TTC549 (cell line): ENCODE data around the gene ELFN1.

Source experiments
- FAIRE-seq: peaks from 2 replicates; lab custom pipeline; 2012; peaks lifted over from hg19 to GRCh38; lab: Jason Lieb, UNC

Gene ELFN1

GRCh38 chr7:1696671-1697498 lies 26.8 kb downstream of the ELFN1 start:
- no peak for FAIRE-seq

- no peak for FAIRE-seq
Measured at GRCh38 chr7:1697499-1698125, 27.5 kb downstream of the ELFN1 start.

DNA sequence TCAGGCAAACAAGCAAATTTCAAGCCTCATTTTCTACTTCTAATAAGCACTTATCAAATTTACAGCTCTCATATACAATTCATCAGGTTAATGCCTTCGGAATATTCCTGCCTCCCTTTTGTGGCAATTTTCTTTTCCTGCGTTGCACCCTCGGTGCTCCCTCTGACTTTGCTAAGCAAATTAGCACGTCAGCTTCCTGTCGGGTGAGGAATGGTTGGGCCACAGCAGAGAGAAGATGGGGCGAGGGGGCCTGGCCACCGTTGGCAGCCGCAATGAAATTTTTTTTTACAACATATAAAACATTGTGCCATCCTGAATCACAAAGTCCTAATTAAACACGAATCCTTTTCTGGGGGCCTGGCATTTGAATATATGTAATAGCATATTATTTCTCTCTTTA lies 28.1 kb downstream of the ELFN1 start:
- FAIRE-seq = no peak

DNA sequence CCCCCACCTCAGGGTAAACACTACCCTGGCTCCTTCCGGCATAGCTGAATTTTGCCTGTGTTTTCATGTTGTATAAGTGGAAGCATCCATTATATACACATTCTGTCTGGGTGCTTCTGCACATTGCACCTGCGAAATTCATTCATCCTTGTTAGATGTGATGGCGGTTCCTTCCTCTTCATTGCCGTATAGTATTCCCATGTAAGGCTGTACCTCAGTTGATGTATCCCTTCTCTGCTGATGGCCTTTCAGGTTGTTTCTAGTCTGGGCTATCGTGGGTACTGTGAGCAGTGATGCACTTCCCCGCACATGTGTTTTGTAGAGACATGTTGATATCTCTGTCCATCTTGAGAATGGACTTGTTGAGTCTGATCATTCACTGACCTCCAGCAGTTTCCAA lies 28.9 kb downstream of the ELFN1 start:
- no peak for FAIRE-seq

DNA sequence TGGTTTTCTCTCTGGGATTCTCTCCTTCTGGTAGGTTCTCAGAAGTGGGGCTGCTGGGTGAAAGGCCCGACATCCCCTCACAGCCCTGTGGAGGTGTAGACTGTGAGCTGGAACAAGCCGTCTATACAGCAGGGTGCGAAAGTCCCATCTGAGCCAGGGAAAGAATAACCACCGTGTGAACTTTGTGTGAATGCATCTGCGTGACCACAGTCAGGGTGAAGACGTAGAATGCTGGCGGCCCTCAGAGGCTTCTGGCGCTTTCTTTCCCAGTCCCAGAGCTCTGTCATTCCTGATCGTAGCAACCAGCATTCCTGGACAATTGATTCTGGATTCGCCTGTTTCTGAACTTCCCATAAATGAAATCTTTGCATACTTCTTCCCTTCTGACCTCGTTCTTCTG lies 30.0 kb downstream of the ELFN1 start:
- FAIRE-seq = no peak

DNA sequence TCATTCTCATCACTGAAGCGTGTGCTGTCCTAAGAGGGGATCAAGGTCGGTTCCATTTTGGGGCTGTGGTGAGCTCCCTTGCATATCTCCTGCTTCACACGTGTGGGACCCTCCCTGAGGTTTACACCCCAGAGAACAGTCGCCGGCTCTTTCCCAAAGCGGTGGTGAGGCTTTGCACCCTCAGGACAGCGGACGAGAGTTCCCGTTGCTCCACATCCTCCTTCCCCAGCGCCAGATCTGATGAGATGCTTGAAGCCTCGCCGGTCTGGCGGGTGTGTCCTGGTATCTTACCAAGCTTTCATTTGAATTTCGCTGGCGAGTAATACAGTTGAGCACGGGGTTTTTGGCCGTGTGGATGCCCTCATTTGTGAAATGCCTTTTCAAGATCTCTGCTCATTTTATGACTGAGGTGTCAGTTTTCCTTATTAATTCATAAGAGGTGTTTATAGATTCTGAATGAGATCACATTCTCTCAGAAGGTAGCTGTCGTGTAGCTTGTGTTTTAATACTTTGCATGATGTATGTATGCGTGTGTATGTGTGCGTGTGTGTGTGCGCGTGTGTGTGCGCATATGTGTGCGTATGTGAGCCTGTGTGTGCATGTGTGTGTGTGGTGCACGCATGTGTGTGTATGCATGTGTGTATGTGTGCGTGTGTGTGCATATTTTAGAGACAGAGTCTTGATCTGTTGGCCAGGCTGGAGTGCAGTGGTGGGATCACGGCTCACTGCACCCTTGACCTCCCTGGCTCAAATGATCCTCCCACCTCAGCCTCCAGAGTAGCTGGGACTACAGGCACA lies 30.7 kb downstream of the ELFN1 start:
- no peak for FAIRE-seq

GRCh38 chr7:1702652-1703051 lies 32.6 kb downstream of the ELFN1 start:
- no peak for FAIRE-seq

GRCh38 chr7:1703441-1703840 lies 33.4 kb downstream of the ELFN1 start:
- FAIRE-seq = no peak

DNA sequence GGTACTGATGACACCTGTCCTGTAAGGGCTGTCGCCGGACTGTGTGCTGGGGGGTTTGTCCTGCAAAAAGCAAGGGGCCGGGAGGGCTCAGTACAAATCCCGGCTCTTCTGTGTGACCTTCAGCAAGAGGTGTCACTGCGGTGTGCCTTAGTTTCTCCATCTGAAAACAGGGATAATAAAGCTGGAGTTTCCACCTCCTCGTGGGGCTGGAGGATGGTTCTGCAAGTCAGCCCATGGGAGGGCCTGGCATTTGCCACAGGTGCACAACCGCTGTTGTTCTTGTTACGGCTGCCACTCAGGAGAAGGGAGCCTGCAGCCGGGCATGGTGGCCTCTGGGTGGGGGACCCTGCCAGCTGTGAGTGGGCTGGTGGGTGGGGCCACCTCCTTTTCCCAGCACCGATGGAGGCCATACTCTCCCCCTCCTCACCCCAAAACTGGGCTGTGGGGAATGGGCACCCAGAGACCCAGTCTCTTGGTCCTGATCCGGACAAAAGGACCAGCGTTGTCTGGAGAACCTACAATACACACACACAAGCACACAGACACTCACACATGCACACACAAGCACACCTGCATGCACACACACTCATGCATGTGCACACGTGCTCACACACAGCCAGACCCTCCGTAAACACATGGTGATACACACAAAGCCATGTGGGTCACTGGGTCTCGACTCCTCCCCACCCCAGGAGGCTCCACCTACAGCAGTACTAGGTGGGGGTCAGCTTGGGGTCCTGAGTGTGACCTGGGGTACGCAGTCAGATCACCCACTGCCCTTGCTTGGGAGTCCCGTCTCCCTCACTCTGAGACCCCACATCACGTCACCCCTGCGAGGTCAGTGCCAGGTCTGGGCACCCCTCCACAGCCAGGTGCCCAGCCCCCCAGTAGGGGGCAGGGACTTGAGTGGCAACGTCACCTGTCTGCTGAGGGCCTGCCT lies 34.1 kb downstream of the ELFN1 start:
- no peak for FAIRE-seq

DNA sequence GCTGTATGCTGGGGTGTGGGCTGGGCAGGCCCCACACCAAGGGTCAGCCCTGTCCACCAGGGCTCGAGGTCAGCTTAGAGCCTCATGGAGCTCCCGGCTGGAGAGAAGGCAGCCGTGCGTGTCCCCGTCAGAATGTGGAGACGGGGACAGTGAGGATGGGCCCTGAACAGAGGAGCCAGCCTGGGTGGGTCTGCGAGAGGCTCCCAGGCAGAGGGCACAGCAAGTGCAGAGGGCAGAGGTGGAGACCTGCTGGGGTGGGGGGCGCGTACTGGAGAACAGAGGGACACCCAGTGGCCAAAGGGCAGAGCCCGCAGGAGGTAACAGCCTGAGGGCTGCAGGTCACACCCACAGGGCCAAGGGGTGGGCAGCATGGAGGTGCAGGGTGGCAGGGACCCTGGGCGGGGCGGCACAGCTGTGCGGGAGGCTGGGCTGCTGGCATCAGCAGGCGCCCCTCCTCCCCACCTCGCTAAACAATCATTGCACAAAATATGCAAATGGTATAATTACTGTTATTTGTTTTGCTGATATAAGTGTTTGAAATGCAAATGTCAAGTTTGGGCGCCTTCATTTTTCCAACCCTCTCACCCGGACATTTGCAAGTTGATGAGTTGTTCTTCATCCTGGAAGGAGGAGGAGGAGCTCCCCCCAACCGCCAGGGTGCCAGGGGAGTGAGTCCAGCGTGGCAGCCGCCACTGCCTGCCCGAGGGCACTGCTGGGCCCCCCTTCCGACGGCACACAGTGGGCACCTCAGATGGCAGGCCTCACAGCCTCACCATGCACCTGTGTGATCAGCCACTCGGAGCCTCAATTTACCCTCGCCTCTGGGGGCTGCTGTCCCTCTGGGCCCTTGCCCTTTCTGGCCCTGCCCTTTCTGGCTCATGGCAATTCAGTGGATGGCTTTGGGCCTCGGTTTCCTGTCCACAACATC lies 35.0 kb downstream of the ELFN1 start:
- FAIRE-seq = no peak

- FAIRE-seq = no peak
Measured at GRCh38 chr7:1705856-1706255, 35.8 kb downstream of the ELFN1 start.

GRCh38 chr7:1706381-1706720 lies 36.3 kb downstream of the ELFN1 start:
- FAIRE-seq = no peak

DNA sequence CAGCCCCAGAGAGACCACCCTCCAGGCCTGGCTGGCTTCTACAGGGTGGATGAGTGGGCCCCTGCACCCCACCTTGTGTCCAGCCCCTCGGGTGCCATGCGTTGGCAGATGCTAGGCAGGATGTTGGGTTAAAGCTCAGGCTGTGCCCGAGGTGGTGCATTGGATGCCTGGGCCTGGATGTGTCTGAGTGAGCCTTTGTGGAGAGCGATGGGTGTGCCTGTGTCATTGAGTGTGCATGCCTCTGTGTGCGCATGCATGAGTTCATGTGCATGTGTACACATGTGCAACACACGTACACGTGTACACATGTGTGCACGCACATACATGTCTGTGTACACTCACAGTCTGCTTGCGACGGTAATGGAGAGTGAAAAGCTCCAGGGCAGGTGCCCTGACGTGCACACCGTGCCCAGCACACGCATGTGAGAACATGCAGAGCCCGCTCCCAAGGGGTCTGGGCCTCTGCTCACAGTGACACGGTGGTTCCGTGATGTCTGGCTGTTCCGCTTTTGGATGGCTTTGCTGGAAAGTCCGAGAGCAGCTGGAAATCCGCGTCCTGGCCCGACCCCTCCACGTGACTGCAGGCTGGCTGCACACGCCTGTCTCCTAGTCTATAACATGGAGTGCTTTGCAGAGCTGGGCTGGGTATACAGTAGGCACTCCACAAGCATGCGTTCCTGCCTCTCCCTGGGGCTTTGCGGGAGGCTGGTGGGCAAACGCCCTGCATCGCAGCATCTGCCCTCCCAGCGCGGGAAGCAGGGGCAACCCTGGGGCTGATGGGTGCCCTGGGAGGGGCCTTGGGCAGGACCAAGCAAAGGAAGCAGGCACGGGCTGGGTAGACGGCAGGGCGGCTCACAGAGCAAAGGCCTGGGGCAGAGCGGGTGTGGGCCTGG lies 36.9 kb downstream of the ELFN1 start:
- FAIRE-seq = no peak

DNA sequence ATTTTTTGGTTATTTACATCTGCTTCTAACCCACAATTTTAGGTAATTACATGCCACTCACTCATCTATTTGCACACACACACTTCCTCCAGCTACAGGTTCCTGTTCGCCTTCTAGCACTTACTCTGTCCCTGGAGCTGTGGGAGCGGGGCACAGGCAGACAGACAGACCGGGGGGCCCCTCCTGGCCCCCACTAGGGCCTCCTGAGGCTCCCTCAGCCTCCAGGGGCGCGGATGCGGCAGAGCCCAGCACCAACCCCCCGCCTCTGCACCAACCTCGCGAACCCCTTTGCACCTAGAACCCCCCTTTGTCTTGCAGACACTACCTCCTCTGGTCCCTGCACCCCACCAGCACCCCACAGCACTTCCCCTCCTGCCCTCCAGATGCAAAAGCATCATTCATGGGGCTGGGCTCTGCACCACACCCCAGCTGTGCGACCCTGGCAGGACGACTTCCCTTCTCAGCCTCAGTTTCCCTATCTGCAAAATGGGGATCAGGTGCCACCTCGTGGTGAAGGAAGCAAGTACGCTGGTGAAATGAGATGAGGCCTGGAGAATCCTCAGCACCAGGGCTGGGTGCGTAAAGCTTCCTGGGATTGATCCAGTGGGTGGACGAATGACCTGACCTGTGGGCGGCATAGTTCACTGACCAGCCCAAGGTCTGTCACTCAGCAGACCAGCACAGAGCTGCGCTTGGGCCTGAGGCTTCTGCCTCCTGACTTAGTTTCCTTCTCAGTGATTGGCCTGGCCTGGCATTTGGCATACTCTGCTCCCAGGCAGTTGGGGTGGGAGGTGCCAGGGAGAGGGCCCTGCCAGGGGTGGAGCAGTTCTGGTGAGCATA lies 37.9 kb downstream of the ELFN1 start:
- FAIRE-seq = no peak

DNA sequence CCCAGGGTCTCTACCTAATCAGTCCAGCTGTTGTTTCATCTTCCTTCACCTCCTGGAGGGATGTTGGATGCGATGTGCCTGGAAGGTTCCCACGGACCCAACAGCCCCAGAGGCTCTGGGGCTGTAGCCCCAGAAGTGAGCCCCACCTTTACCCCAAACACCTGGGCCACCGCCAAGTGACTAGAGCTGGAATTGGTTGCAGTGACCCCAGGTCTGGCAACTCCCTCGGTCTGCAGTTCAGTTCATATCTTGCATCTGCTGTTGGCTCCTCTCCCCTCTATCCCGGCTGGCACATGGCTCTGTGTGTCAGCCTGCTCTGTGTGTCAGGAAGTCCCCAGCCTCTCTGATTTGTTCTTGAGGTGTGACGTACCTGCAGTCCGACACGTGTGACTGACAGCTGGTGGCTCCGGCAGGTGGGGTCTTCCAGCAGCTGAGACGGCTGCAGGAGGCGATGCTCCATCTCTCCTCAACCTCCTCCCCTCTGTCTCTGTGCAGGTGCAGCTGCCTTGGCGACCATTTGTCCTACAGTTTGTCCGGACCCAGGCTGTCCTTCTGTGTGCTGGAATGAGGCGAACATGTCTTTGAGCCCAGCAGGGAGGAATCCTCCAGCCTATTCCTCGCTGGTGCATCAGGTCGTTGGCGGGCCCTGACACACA lies 38.6 kb downstream of the ELFN1 start:
- no peak for FAIRE-seq

GRCh38 chr7:1709281-1709680 lies 39.2 kb downstream of the ELFN1 start:
- FAIRE-seq = no peak

- FAIRE-seq = no peak
Measured at GRCh38 chr7:1709900-1710299, 39.8 kb downstream of the ELFN1 start.

DNA sequence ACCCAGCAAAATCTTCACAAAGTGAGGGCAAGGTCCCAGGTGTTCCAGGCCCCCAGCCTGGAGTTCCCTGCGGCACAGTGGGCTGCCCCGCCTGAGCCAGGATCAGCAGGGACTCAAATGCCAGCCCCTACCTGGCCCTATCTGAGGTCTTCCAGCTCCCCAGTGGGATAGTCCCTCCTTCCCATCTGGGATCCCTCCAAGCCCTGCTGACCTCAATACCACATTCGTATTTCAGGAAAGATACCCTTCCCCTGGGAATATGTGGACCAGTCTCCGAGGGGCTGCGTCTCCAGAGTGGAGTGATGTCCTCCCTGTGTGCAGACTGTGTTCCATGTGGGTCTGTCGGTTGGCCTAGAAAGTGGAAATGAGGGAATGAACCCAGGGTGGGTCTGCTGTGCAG lies 40.9 kb downstream of the ELFN1 start:
- no peak for FAIRE-seq
